ENCODE data around the gene EGLN2.
A peak's percentile ranks its signal among the peaks of the same experiment; 100 is the strongest.

EGLN2 gene

DNA sequence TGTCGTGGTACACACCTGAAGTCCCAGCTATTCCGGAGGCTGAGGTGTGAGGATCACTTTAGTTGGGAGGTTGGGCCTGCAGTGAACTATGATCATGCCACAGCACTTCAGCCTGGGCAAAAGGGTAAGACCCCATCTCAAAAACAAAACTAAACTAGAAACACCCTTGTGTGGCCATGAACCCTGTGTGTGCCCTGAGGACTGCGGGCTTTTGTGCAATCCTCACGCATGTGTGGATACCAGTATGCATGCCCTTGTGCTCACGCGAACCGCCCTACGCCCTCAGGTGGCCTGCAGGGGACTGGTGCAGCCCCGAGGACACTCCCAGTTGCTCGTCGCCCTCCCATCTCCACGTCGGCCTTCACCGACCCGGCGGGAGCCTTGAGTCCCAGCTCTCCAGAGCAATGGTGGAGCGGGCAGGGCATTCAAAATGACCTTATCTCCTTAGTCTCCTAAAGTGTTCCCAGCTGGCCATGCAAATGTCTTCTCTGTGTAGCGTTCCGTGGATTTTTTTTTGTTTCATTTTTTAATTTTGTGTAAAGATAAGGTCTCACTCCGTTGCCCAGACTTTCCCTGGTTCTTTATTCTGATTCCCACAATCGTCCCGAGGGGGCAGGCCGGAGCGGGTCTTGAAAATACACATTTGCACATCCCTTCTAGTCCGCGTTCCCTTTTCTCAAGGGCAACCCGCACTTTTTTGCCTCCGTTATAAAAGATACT is 868 bp upstream of the EGLN2 start:
- peak overlapping the region; percentile 86 for H3K4me2 ChIP-seq (ENCODE audit: low read length)
- H3K9me3 ChIP-seq (replicated peaks; ENCODE audit: low read length) = no peaks in the 10 kb centered on the region
- H3K27me3 ChIP-seq (ENCODE audit: control insufficient read depth, insufficient read depth, low read length) = no peaks in the 10 kb centered on the region
- peak overlapping the region; percentile 98 for H3K4me3 ChIP-seq (ENCODE audit: low read length)
- H3K36me3 ChIP-seq (ENCODE audit: insufficient read depth, low read length) = peaks cover 29% of the 10 kb centered on the region
- H3K9ac ChIP-seq (ENCODE audit: low read depth, low read length) = peak overlapping the region; percentile 75
- peaks cover 37% of the 10 kb centered on the region for H3K4me1 ChIP-seq (ENCODE audit: control insufficient read depth, insufficient read depth, low read length)

DNA sequence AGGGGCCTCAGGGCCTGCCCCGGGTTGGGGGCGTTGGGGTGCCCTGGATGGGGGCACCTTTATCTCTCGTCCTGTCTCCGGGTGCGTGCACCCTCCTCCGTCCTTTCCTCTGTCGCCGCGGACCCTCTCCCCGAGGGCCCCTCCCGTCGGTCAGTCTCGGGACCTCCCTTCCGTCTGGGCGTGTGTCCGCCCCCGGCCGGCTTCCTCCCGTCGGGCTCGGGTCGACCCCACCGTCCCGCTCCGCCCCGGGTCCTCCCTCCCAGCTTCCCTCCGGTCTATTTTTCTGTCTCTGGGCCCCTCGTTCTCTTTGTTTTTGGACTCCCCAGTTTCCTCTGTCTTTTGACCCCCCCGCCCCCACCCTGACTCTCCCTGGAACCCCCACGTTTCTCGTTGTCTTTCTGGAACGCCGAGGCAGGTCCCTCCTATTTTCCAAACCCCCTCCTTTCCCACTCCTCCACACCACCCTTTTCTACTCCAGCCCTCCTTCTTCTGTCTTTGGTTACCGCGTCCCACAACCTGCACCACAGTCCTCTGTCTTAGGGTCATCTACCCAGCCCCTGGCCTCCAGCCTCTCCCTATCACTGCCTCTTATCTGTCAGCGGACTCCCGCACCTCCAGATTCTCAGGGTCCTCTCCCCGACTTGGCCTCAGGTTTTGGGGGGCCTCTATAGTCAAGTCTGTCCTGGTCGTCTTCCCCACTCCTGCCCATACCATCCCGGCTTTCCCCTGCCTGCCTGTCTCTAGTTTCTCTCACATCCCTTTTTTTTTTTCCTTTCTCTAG is 757 bp downstream of the EGLN2 start:
- H3K36me3 ChIP-seq (ENCODE audit: insufficient read depth, low read length) = peaks cover 45% of the 10 kb centered on the region
- H3K4me3 ChIP-seq (ENCODE audit: low read length) = peak overlapping the region; percentile 98
- no peaks in the 10 kb centered on the region for H3K27me3 ChIP-seq (ENCODE audit: control insufficient read depth, insufficient read depth, low read length)
- peak overlapping the region; percentile 95 for H3K4me2 ChIP-seq (ENCODE audit: low read length)
- H3K4me1 ChIP-seq (ENCODE audit: control insufficient read depth, insufficient read depth, low read length) = peaks cover 49% of the 10 kb centered on the region
- H3K9me3 ChIP-seq (replicated peaks; ENCODE audit: low read length) = no peaks in the 10 kb centered on the region
- H3K9ac ChIP-seq (ENCODE audit: low read depth, low read length) = peak overlapping the region; percentile 94

DNA sequence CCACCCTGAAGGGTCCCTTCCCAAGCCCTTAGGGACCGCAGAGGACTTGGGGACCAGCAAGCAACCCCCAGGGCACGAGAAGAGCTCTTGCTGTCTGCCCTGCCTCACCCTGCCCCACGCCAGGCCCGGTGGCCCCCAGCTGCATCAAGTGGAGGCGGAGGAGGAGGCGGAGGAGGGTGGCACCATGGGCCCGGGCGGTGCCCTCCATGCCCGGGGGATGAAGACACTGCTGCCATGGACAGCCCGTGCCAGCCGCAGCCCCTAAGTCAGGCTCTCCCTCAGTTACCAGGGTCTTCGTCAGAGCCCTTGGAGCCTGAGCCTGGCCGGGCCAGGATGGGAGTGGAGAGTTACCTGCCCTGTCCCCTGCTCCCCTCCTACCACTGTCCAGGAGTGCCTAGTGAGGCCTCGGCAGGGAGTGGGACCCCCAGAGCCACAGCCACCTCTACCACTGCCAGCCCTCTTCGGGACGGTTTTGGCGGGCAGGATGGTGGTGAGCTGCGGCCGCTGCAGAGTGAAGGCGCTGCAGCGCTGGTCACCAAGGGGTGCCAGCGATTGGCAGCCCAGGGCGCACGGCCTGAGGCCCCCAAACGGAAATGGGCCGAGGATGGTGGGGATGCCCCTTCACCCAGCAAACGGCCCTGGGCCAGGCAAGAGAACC is 1.5 kb downstream of the EGLN2 start:
- H3K4me3 ChIP-seq (ENCODE audit: low read length) = peak overlapping the region; percentile 98
- peaks cover 53% of the 10 kb centered on the region for H3K4me1 ChIP-seq (ENCODE audit: control insufficient read depth, insufficient read depth, low read length)
- H3K9ac ChIP-seq (ENCODE audit: low read depth, low read length) = peak overlapping the region; percentile 94
- H3K36me3 ChIP-seq (ENCODE audit: insufficient read depth, low read length) = peaks cover 51% of the 10 kb centered on the region
- H3K4me2 ChIP-seq (ENCODE audit: low read length) = peak overlapping the region; percentile 95
- no peaks in the 10 kb centered on the region for H3K27me3 ChIP-seq (ENCODE audit: control insufficient read depth, insufficient read depth, low read length)
- no peaks in the 10 kb centered on the region for H3K9me3 ChIP-seq (replicated peaks; ENCODE audit: low read length)

- Histone ChIP-seq H3K9me3 (replicated peaks; ENCODE audit: low read length) (no peaks in the 10 kb centered on the region), H3K4me2 (ENCODE audit: low read length) (peak overlapping the region; percentile 95), H3K9ac (ENCODE audit: low read depth, low read length) (peak overlapping the region; percentile 94), H3K27me3 (ENCODE audit: control insufficient read depth, insufficient read depth, low read length) (no peaks in the 10 kb centered on the region), H3K4me1 (ENCODE audit: control insufficient read depth, insufficient read depth, low read length) (peaks cover 55% of the 10 kb centered on the region), H3K4me3 (ENCODE audit: low read length) (peak overlapping the region; percentile 98), H3K36me3 (ENCODE audit: insufficient read depth, low read length) (peaks cover 54% of the 10 kb centered on the region)
These were observed 2.0 kb downstream of the EGLN2 start for GRCh38 chr19:40800997-40801377.

DNA sequence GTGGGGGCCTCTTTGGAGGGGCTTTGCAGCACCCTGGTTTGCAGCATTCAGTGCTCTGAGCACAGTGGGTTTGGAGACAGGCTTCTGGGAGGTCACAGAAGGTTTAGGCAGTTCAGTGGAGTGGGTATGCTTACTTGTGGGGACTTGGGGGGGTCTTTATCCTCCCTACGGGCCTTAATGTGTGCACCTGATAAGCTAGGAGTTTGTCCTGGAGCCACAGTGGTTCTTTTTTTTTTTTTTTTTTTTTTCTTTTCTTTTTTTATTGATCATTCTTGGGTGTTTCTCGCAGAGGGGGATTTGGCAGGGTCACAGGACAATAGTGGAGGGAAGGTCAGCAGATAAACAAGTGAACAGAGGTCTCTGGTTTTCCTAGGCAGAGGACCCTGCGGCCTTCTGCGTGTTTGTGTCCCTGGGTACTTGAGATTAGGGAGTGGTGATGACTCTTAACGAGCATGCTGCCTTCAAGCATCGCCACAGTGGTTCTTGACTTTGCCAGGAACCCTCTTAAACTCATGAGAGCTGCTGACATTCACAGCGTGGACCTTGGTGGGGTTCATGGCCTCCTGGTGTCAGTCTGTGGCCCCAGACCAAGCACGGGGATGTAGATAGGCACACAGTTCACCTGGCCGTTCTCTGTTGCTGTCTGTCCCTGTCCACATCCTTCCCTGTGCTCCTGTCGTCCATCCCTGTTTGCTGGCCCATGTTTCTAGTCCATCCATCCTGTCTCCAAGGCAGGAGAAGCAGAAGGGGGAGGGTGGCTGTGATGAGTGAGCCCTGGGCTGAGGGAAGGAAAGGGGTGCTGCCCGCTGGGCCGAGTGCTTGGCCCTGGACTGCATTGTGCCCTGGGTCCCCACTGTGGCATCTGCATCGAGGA is 2.7 kb downstream of the EGLN2 start:
- Histone ChIP-seq H3K9me3 (replicated peaks; ENCODE audit: low read length) (no peaks in the 10 kb centered on the region), H3K27me3 (ENCODE audit: control insufficient read depth, insufficient read depth, low read length) (no peaks in the 10 kb centered on the region), H3K4me3 (ENCODE audit: low read length) (peak overlapping the region; percentile 98), H3K36me3 (ENCODE audit: insufficient read depth, low read length) (peaks cover 54% of the 10 kb centered on the region), H3K4me2 (ENCODE audit: low read length) (peak overlapping the region; percentile 95), H3K9ac (ENCODE audit: low read depth, low read length) (peak overlapping the region; percentile 94), H3K4me1 (ENCODE audit: control insufficient read depth, insufficient read depth, low read length) (peaks cover 62% of the 10 kb centered on the region)

- H3K27me3 ChIP-seq (ENCODE audit: control insufficient read depth, insufficient read depth, low read length) = no peaks in the 10 kb centered on the region
- peak overlapping the region; percentile 39 for H3K9ac ChIP-seq (ENCODE audit: low read depth, low read length)
- H3K4me1 ChIP-seq (ENCODE audit: control insufficient read depth, insufficient read depth, low read length) = peaks cover 63% of the 10 kb centered on the region
These were observed 3.5 kb downstream of the EGLN2 start for GRCh38 chr19:40802300-40803169.

GRCh38 chr19:40803170-40803856 is 4.3 kb downstream of the EGLN2 start:
- Histone ChIP-seq H3K9me3 (replicated peaks; ENCODE audit: low read length) (no peaks in the 10 kb centered on the region), H3K36me3 (ENCODE audit: insufficient read depth, low read length) (peaks cover 67% of the 10 kb centered on the region), H3K4me1 (ENCODE audit: control insufficient read depth, insufficient read depth, low read length) (peaks cover 55% of the 10 kb centered on the region), H3K27me3 (ENCODE audit: control insufficient read depth, insufficient read depth, low read length) (no peaks in the 10 kb centered on the region), H3K4me3 (ENCODE audit: low read length) (peak overlapping the region; percentile 60), H3K9ac (ENCODE audit: low read depth, low read length) (peak overlapping the region; percentile 39), H3K4me2 (ENCODE audit: low read length) (peak overlapping the region; percentile 95)

More at GRCh38 chr19:40802300-40803169, 3.5 kb downstream of the EGLN2 start:
- Histone ChIP-seq H3K4me3 (ENCODE audit: low read length) (peak overlapping the region; percentile 60), H3K9me3 (replicated peaks; ENCODE audit: low read length) (no peaks in the 10 kb centered on the region), H3K4me2 (ENCODE audit: low read length) (peak overlapping the region; percentile 95), H3K36me3 (ENCODE audit: insufficient read depth, low read length) (peaks cover 59% of the 10 kb centered on the region)

DNA sequence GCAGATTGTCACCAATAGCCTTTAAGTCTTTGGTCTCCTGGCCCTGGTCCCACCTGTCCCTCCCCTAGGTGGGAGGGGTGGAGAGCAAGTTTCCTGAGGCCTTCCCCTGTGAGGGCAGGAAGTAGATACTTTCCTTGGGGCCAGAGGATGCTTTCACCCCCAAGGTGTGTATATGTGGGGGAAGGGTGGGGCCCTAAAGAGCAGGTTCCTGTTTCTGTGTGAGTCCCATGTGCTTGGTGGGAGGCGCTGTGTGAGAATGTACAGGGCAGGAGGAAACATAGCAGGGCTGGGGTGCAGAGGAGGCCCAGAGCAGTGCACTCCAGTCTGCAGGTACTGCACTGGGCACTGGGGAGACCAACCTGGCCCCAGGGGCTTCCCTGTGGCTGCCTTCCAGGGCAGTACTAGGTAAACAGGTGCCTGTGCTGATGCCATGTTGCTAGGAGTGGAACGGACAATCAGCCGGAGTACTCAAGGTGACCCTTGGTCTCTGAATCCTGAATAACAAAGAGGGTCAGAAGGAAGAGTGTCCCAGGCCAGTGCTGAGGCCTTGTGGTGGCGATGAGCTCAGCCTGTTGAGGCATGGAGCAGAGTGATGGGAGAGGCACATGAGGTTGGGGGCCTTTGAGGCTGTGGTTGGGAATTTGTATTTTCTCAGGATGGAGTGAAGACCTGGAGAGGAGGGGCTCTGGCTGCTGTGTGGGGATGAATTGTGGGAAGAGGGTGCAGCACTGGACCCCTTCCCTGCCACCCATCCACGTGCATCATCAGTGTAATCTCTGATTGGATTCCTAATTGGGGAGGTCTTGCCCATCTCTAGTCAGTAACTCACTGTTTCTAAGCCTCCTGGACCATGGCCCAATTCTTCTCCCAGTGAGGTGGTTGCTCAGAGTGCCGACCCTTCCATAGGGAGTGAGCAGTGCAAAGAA is 5.1 kb downstream of the EGLN2 start:
- Histone ChIP-seq H3K9ac (ENCODE audit: low read depth, low read length) (no peak overlapping the region), H3K4me2 (ENCODE audit: low read length) (peak overlapping the region; percentile 95), H3K27me3 (ENCODE audit: control insufficient read depth, insufficient read depth, low read length) (no peaks in the 10 kb centered on the region), H3K4me3 (ENCODE audit: low read length) (no peak overlapping the region), H3K9me3 (replicated peaks; ENCODE audit: low read length) (no peaks in the 10 kb centered on the region), H3K36me3 (ENCODE audit: insufficient read depth, low read length) (peaks cover 73% of the 10 kb centered on the region), H3K4me1 (ENCODE audit: control insufficient read depth, insufficient read depth, low read length) (peaks cover 55% of the 10 kb centered on the region)

DNA sequence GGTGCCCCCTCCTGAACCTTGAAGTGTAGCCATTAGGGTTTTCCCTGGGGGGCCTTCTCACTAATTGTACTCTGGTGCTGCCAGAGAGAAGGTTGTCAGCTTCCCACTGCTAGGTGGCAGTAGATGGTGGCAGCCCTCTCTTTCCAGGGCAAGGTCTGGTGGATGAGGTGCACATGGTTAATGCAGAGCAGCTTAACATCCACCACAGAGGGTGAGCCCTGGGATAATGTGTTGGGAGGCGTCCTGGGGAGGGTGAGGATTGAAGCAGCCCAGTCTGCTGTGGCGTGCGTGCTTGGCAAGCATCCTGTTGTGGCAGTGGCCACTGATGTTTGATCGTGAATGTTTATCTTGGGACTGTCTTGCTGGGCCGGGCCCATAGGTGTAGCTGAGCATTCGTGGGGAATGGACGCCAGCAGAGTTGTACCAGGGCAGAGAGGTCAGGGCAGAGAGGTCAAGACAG is 5.8 kb downstream of the EGLN2 start:
- no peak overlapping the region for H3K9ac ChIP-seq (ENCODE audit: low read depth, low read length)
- no peaks in the 10 kb centered on the region for H3K27me3 ChIP-seq (ENCODE audit: control insufficient read depth, insufficient read depth, low read length)
- H3K4me1 ChIP-seq (ENCODE audit: control insufficient read depth, insufficient read depth, low read length) = peaks cover 55% of the 10 kb centered on the region
- H3K4me2 ChIP-seq (ENCODE audit: low read length) = peak overlapping the region; percentile 4
- H3K4me3 ChIP-seq (ENCODE audit: low read length) = no peak overlapping the region
- H3K9me3 ChIP-seq (replicated peaks; ENCODE audit: low read length) = no peaks in the 10 kb centered on the region
- H3K36me3 ChIP-seq (ENCODE audit: insufficient read depth, low read length) = peaks cover 80% of the 10 kb centered on the region
